ENCODE results near the gene ARHGEF9. TPM values are rescaled to one million over a fixed set of nuclear protein-coding genes. Genes with fewer than 3 reads are reported as not detected.

Gene ARHGEF9
- total and polyA plus RNA-seq, 2 of the 8 experiments (the other 6 are each of a cell fraction or from before 2014, with no cell fraction given) = 28.7 to 31.8 TPM

- Histone ChIP-seq H2BK5ac (ENCODE audit: low read depth, low read length) (peak overlapping the region; percentile 85; the same call in 1 of the 2 replicates), H4K5ac (ENCODE audit: insufficient read length, low read depth, low read length) (peak overlapping the region; percentile 88), H4K91ac (replicated peaks; ENCODE audit: insufficient read length, low read length) (peak overlapping the region; percentile 81), H3K27ac (ENCODE audit: low read depth, low read length) (peak overlapping the region; percentile 87), H2BK15ac (ENCODE audit: low read length) (no peak overlapping the region), H3K23me2 (ENCODE audit: low read depth, low read length) (no peaks in the 10 kb centered on the region), H3K14ac (ENCODE audit: insufficient read length) (no peak overlapping the region), H2BK120ac (replicated peaks; ENCODE audit: low read depth, low read length) (peak overlapping the region; percentile 87), H4K20me1 (replicated peaks in 1 of 2; ENCODE audit: control insufficient read depth in 1 of 2, insufficient read depth in 2 of 2, low read length in 2 of 2) (no peaks in the 10 kb centered on the region), H3K36me3 (ENCODE audit: control insufficient read depth in 2 of 4, insufficient read depth in 4 of 4, low read length in 3 of 4) (peaks cover 0 to 8% (median 3%) of the 10 kb centered on the region in 4 experiments; a peak in 2 of 8 replicates), H3K23ac (ENCODE audit: insufficient read length) (no peak overlapping the region), H3K4me1 (replicated peaks in 1 of 4; ENCODE audit: control insufficient read depth in 3 of 4, insufficient read depth in 4 of 4, low read length in 3 of 4) (peaks cover 0 to 7% (median 0%) of the 10 kb centered on the region in 4 experiments; a peak in 2 of 7 replicates), H3K4me2 (ENCODE audit: insufficient read depth in 1 of 2, low read depth in 2 of 2, low read length in 2 of 2) (peak overlapping the region; percentile 84 to 92), H2BK12ac (ENCODE audit: low read depth, low read length) (no peak overlapping the region), H3K79me2 (ENCODE audit: control insufficient read depth in 1 of 2, insufficient read depth in 2 of 2, low read length in 2 of 2) (peaks cover 0 to 49% of the 10 kb centered on the region in 2 experiments; a peak in 2 of 4 replicates), H3K9ac (replicated peaks in 1 of 4; ENCODE audit: extremely low read depth in 1 of 4, low read depth in 3 of 4, low read length in 3 of 4) (peak overlapping the region; percentile 61 to 93 (median 82)), H3K56ac (replicated peaks; ENCODE audit: insufficient read length, low read depth, low read length) (peak overlapping the region; percentile 82), H3K4ac (replicated peaks; ENCODE audit: insufficient read length, low read depth, low read length) (no peak overlapping the region), H3K9me3 (ENCODE audit: insufficient read depth in 2 of 2, low read depth in 1 of 2, low read length in 1 of 2) (peaks cover 2 to 3% of the 10 kb centered on the region in 2 experiments; a peak in 2 of 4 replicates), H2AFZ (ENCODE audit: low read length) (no peak overlapping the region), H3K4me3 (ENCODE audit: extremely low read depth in 1 of 4, insufficient read depth in 2 of 4, low read depth in 3 of 4, low read length in 4 of 4) (peak overlapping the region; percentile 54 to 77 (median 70)), H3K27me3 (replicated peaks in 1 of 4; ENCODE audit: control insufficient read depth in 3 of 4, extremely low read depth in 1 of 4, insufficient read depth in 3 of 4, low read length in 3 of 4) (no peaks in the 10 kb centered on the region), H2BK20ac (ENCODE audit: low read length) (no peak overlapping the region), H3K79me1 (ENCODE audit: low read depth, low read length) (no peaks in the 10 kb centered on the region; the same call in 1 of the 2 replicates), H3K18ac (ENCODE audit: extremely low read depth, low read length) (peak overlapping the region; percentile 96; the same call in 1 of the 2 replicates), H4K8ac (ENCODE audit: extremely low read depth, insufficient read depth, low read length) (peak overlapping the region; percentile 79), H2AK5ac (ENCODE audit: low read depth, low read length) (no peak overlapping the region)
- CTCF ChIA-PET (ENCODE audit: partially characterized antibody) = interaction anchor here (0.7 kb wide), 1 partner anchor 30 kb away, joined by 3 read pairs; no protein-coding TSS in a partner anchor
- no CpG with 5 or more reads among the region's 4 CpGs for WGBS, 2 experiments (ENCODE audit: extremely low coverage in 1 of 2, insufficient coverage in 1 of 2, insufficient read length in 1 of 2, insufficient replicate concordance in 2 of 2, low coverage in 1 of 2, low lambda C conversion rate in 2 of 2, missing lambda C conversion rate in 1 of 2)
- POLR2A ChIA-PET (ENCODE audit: partially characterized antibody) = interaction anchor here (1.0 to 2.0 kb wide), 9 partner anchors 9 to 64 kb away, joined by 3 to 12 read pairs (median 4); a partner anchor contains a TSS
- TF ChIP-seq SRF (IDR thresholded peaks at IDR 0.05; ENCODE audit: low read depth, low read length) (no peak), CTBP2 (IDR thresholded peaks at IDR 0.05; ENCODE audit: borderline replicate concordance, insufficient read depth, insufficient read length, low read length) (peak; percentile 15)
- DNase-seq (ENCODE audit: low read depth in 1 of 2, low spot score in 2 of 2) (no peak), FAIRE-seq (no peak)
Observed at GRCh38 chrX:63784346-63784901, 590 bp downstream of the ARHGEF9 start.
